ENCODE data around the gene CPSF7.

Gene CPSF7

DNA sequence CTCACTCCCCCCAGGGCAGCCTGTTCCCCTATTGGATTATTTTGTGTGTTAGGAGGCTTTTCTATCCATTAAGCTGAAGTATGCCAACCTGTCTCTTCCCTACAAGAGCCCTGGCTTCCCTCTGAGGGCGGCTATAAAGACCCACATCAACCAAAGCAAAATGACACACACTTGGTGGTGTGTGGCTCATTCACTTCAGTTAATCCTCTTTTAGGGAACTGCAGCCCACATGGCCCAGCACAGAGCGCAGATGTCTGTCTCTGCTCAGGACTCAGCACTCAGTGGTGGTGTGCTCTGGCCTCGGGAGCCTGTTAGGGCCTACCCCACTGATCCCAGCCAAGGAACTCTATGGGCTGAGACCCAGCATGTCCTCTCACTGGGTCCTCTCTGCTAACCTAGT lies 46.6 kb upstream of the CPSF7 start:
- H3K27me3 ChIP-seq (ENCODE audit: insufficient read depth, poor library complexity, severe bottlenecking), result no peaks in the 10 kb centered on the region
- TF ChIP-seq SPI1 (IDR thresholded peaks at IDR 0.05; ENCODE audit: borderline replicate concordance, low read depth), result no peak
- no peak for TF ChIP-seq POLR2AphosphoS5 (IDR thresholded peaks at IDR 0.05; ENCODE audit: low read depth)
- TF ChIP-seq REST (IDR thresholded peaks at IDR 0.05; ENCODE audit: insufficient replicate concordance, low read depth), result no peak
- no peak for TF ChIP-seq GABPA (IDR thresholded peaks at IDR 0.05; ENCODE audit: low read depth)
- no peak for TF ChIP-seq CTCF (IDR thresholded peaks at IDR 0.05; ENCODE audit: insufficient read depth, low read length)

DNA sequence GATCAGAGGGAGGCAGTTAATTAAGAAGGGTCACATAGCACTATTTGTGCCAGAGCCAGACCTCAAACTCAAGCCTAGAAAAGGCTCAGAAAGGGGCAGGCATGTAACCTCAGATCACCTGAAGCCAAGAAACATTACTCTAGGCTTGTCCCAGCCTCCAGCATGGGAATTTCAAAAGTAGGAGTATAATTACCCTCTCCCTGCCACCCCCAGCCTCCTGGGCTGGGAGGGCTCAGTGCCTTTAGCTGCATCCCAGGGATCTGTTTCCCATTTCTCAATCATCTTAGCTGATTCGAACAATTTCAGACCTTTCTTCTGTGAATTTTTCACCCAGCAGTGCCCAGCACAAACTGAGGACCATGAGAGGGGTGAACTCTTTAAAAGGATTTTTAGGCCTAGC lies 45.7 kb upstream of the CPSF7 start:
- no peak overlapping the region for H3K27ac ChIP-seq (replicated peaks)
- TF ChIP-seq REST (IDR thresholded peaks at IDR 0.05; ENCODE audit: insufficient replicate concordance, low read depth) (no peak), POLR2AphosphoS5 (IDR thresholded peaks at IDR 0.05; ENCODE audit: low read depth) (no peak), SPI1 (IDR thresholded peaks at IDR 0.05; ENCODE audit: borderline replicate concordance, low read depth) (no peak), GABPA (IDR thresholded peaks at IDR 0.05; ENCODE audit: low read depth) (no peak), CTCF (IDR thresholded peaks at IDR 0.05; ENCODE audit: insufficient read depth, low read length) (no peak)
- no peak for DNase-seq (ENCODE audit: low read depth in 1 of 2, low spot score in 1 of 2)
- H3K27me3 ChIP-seq (ENCODE audit: insufficient read depth, poor library complexity, severe bottlenecking), result no peaks in the 10 kb centered on the region
- no peak overlapping the region for H3K4me3 ChIP-seq (replicated peaks; ENCODE audit: insufficient read depth, low read length)

More for the DNA sequence above, 46.6 kb upstream of the CPSF7 start:
- no peak for DNase-seq (ENCODE audit: low read depth in 1 of 2, low spot score in 1 of 2)
- H3K4me3 ChIP-seq (replicated peaks; ENCODE audit: insufficient read depth, low read length), result no peak overlapping the region
- no peak overlapping the region for H3K27ac ChIP-seq (replicated peaks)

DNA sequence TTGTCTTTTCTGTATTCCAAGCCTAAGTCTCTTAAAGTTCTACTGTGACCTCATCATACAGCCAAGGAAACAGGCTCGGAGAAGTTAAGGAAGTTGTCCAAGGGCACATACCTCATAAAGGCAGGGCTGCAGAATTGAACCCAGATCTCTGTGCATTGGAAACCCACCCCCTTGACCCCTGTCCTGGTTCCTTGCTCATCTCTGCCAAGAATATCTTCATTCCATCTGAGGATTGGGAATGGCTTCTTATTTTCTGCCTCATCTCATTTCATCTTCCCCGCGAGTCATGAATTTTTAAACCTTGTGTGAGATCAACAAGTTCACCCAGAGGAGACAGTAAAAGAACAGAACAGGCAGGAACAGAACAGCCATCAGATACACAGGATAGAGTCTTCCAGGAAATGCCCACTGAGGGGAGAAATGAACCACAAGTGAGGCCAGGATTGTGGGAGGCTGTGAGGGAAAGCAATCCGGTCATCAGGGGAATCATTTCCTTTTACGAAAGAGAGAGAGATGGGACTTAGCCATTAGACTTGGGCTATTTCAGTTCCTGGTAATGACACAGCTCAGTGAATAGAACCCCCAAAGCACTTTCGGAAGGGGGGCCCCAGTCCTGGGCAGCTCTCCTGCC lies 44.4 kb upstream of the CPSF7 start:
- no peak for TF ChIP-seq CTCF (IDR thresholded peaks at IDR 0.05; ENCODE audit: insufficient read depth, low read length)
- no peak for TF ChIP-seq REST (IDR thresholded peaks at IDR 0.05; ENCODE audit: insufficient replicate concordance, low read depth)
- no peak for TF ChIP-seq POLR2AphosphoS5 (IDR thresholded peaks at IDR 0.05; ENCODE audit: low read depth)
- TF ChIP-seq GABPA (IDR thresholded peaks at IDR 0.05; ENCODE audit: low read depth), result no peak
- TF ChIP-seq SPI1 (IDR thresholded peaks at IDR 0.05; ENCODE audit: borderline replicate concordance, low read depth), result no peak
- Histone ChIP-seq H3K27ac (replicated peaks) (no peak overlapping the region), H3K27me3 (ENCODE audit: insufficient read depth, poor library complexity, severe bottlenecking) (no peaks in the 10 kb centered on the region), H3K4me3 (replicated peaks; ENCODE audit: insufficient read depth, low read length) (no peak overlapping the region)
- no peak for DNase-seq (ENCODE audit: low read depth in 1 of 2, low spot score in 1 of 2)

Measured in HL-60 (cell line).